Measurements from ENCODE around the gene DLGAP4. TPM values are rescaled to one million over a fixed set of nuclear protein-coding genes. Genes with fewer than 3 reads are reported as not detected.

DLGAP4 gene
- total and polyA plus RNA-seq, 2 of the 13 experiments (the other 11 are each of a cell fraction or from before 2014, with no cell fraction given): 15.2 to 26.7 TPM

GRCh38 chr20:36441416-36441815 is 135.3 kb downstream of the DLGAP4 start:
- BruUV-seq (replicated peaks): no TSS peak

GRCh38 chr20:36445847-36446246 is 139.7 kb downstream of the DLGAP4 start:
- Histone ChIP-seq H3K4me1 (ENCODE audit: insufficient read depth, low read length) (no peaks in the 10 kb centered on the region), H3K9me3 (ENCODE audit: low read length) (no peaks in the 10 kb centered on the region), H3K4me3 (replicated peaks in 1 of 3; ENCODE audit: insufficient read depth in 1 of 3, low read depth in 2 of 3, low read length in 3 of 3) (no peak overlapping the region), H4K20me1 (ENCODE audit: insufficient read depth, low read length) (no peaks in the 10 kb centered on the region), H3K27ac (ENCODE audit: extremely low read length, insufficient read depth, low read length) (no peak overlapping the region), H3K79me2 (ENCODE audit: insufficient read depth, low read length) (no peaks in the 10 kb centered on the region), H3K4me2 (ENCODE audit: low read depth, low read length) (no peak overlapping the region), H2AFZ (ENCODE audit: low read length) (no peak overlapping the region), H3K36me3 (replicated peaks in 1 of 2; ENCODE audit: control insufficient read depth in 1 of 2, insufficient read depth in 2 of 2, low read length in 2 of 2) (no peaks in the 10 kb centered on the region), H3K27me3 (ENCODE audit: control insufficient read depth in 1 of 2, insufficient read depth in 2 of 2, low read length in 2 of 2) (peaks cover under 1 to 22% of the 10 kb centered on the region in 2 experiments; a peak in 3 of 5 replicates), H3K9ac (ENCODE audit: insufficient read depth, low read depth, low read length) (no peak overlapping the region)
- FAIRE-seq (no peak), ATAC-seq (no peak), DNase-seq (ENCODE audit: low spot score) (no peak)
- intact Hi-C loops (cut with micrococcal nuclease; ENCODE audit: unreplicated experiment): no loop called here
- in situ Hi-C loops (cut with HindIII; ENCODE audit: extremely low pct_ligation_motif_present, low pct_unique_long_range_greater_than_20kb): loop anchor here (10.0 kb wide), 1 partner anchor 461 kb away; no protein-coding TSS in a partner anchor
- no TSS peak for BruUV-seq (replicated peaks)
- WGBS (ENCODE audit: low lambda C conversion rate): 31% methylated on average over 1 of the region's 1 CpG
- ChIA-PET CTCF (ENCODE audit: low intra/inter-chr PET ratio, low total read pairs) (no interaction called here), POLR2A (no interaction called here)
- TF ChIP-seq PAWR (CRISPR knock-in tag; IDR thresholded peaks at IDR 0.05; ENCODE audit: borderline replicate concordance): no peak
- TF ChIP-seq ZHX1 (CRISPR knock-in tag; IDR thresholded peaks at IDR 0.05; ENCODE audit: low read depth): no peak
- no peak for TF ChIP-seq PRMT3 (CRISPR knock-in tag; IDR thresholded peaks at IDR 0.05; ENCODE audit: borderline replicate concordance, low read depth)
- TF ChIP-seq TRIM22 (IDR thresholded peaks at IDR 0.05): no peak
- no peak for TF ChIP-seq ATF7-NPFF (CRISPR knock-in tag; IDR thresholded peaks at IDR 0.05; ENCODE audit: low read depth)
- no peak for TF ChIP-seq LBX2 (CRISPR knock-in tag; IDR thresholded peaks at IDR 0.05; ENCODE audit: borderline replicate concordance)
- no peak for TF ChIP-seq KMT2A (CRISPR knock-in tag; IDR thresholded peaks at IDR 0.05)

More at GRCh38 chr20:36441416-36441815, 135.3 kb downstream of the DLGAP4 start:
- 35% methylated on average over 7 of the region's 7 CpGs for WGBS (ENCODE audit: low lambda C conversion rate)
- DNase-seq (ENCODE audit: low spot score) (no peak), FAIRE-seq (no peak), ATAC-seq (no peak)
- H3K4me1 ChIP-seq (ENCODE audit: insufficient read depth, low read length): no peaks in the 10 kb centered on the region
- peaks cover 3 to 12% of the 10 kb centered on the region in 2 experiments; a peak in 3 of 5 replicates for H3K27me3 ChIP-seq (ENCODE audit: control insufficient read depth in 1 of 2, insufficient read depth in 2 of 2, low read length in 2 of 2)
- H3K4me3 ChIP-seq (replicated peaks in 1 of 3; ENCODE audit: insufficient read depth in 1 of 3, low read depth in 2 of 3, low read length in 3 of 3): no peak overlapping the region
- intact Hi-C loops (cut with micrococcal nuclease; ENCODE audit: unreplicated experiment): no loop called here
- H3K9me3 ChIP-seq (ENCODE audit: low read length): no peaks in the 10 kb centered on the region
- no peaks in the 10 kb centered on the region for H3K36me3 ChIP-seq (replicated peaks in 1 of 2; ENCODE audit: control insufficient read depth in 1 of 2, insufficient read depth in 2 of 2, low read length in 2 of 2)
- peaks cover 3% of the 10 kb centered on the region; the same call in 1 of the 2 replicates for H4K20me1 ChIP-seq (ENCODE audit: insufficient read depth, low read length)
- TF ChIP-seq DNMT3B (CRISPR knock-in tag; conservative IDR thresholded peaks at IDR 0.05) (no peak), TBX2 (CRISPR knock-in tag; IDR thresholded peaks at IDR 0.05; ENCODE audit: borderline replicate concordance) (no peak), NBN (conservative IDR thresholded peaks at IDR 0.05) (no peak), GRHL1 (CRISPR knock-in tag; conservative IDR thresholded peaks at IDR 0.05) (no peak), KLF11 (CRISPR knock-in tag; IDR thresholded peaks at IDR 0.05) (no peak)
- no peak overlapping the region for H3K4me2 ChIP-seq (ENCODE audit: low read depth, low read length)
- H3K27ac ChIP-seq (ENCODE audit: extremely low read length, insufficient read depth, low read length): no peak overlapping the region
- H2AFZ ChIP-seq (ENCODE audit: low read length): no peak overlapping the region
- in situ Hi-C loops (cut with HindIII; ENCODE audit: extremely low pct_ligation_motif_present, low pct_unique_long_range_greater_than_20kb): loop anchor here (5.0 to 10.0 kb wide), 3 partner anchors 164 to 457 kb away; no protein-coding TSS in a partner anchor
- H3K9ac ChIP-seq (ENCODE audit: insufficient read depth, low read depth, low read length): no peak overlapping the region
- no peaks in the 10 kb centered on the region for H3K79me2 ChIP-seq (ENCODE audit: insufficient read depth, low read length)
- ChIA-PET POLR2A (no interaction called here), CTCF (ENCODE audit: low intra/inter-chr PET ratio, low total read pairs) (no interaction called here)

Data from HepG2 (cell line).